ENCODE measurements around the gene THSD8. TPM values are rescaled to one million over a fixed set of nuclear protein-coding genes. Genes with fewer than 3 reads are reported as not detected.

THSD8 gene
- total RNA-seq, 1 donor from 2014 or later = 4.5 TPM

GRCh38 chr19:12784394-12784870 is 17.4 kb upstream of the THSD8 start:
- Mint-ChIP-seq H3K4me1 (ENCODE audit: low read depth) (peaks cover 42% of the 10 kb centered on the region), H3K9me3 (ENCODE audit: low read depth) (no peaks in the 10 kb centered on the region), H3K27me3 (ENCODE audit: low read depth) (no peaks in the 10 kb centered on the region), H3K4me3 (ENCODE audit: unreplicated experiment) (no peak overlapping the region), H3K36me3 (ENCODE audit: low read depth) (no peaks in the 10 kb centered on the region), H3K27ac (ENCODE audit: unreplicated experiment) (no peak overlapping the region)
- no peak for TF ChIP-seq CTCF (IDR thresholded peaks at IDR 0.05)
- no peak for DNase-seq (ENCODE audit: low spot score)

- Mint-ChIP-seq H3K36me3 (ENCODE audit: low read depth) (no peaks in the 10 kb centered on the region), H3K4me1 (ENCODE audit: low read depth) (peaks cover 37% of the 10 kb centered on the region), H3K27ac (ENCODE audit: unreplicated experiment) (no peak overlapping the region), H3K4me3 (ENCODE audit: unreplicated experiment) (no peak overlapping the region), H3K27me3 (ENCODE audit: low read depth) (no peaks in the 10 kb centered on the region), H3K9me3 (ENCODE audit: low read depth) (no peaks in the 10 kb centered on the region)
- DNase-seq (ENCODE audit: low spot score) = no peak
- no peak for TF ChIP-seq CTCF (IDR thresholded peaks at IDR 0.05)
Measured at GRCh38 chr19:12784871-12785430, 16.9 kb upstream of the THSD8 start.

GRCh38 chr19:12785431-12786031 is 16.3 kb upstream of the THSD8 start:
- no peak overlapping the region for H3K4me3 Mint-ChIP-seq (ENCODE audit: unreplicated experiment)
- DNase-seq (ENCODE audit: low spot score) = no peak
- H3K9me3 Mint-ChIP-seq (ENCODE audit: low read depth) = no peaks in the 10 kb centered on the region
- no peak overlapping the region for H3K27ac Mint-ChIP-seq (ENCODE audit: unreplicated experiment)
- H3K36me3 Mint-ChIP-seq (ENCODE audit: low read depth) = no peaks in the 10 kb centered on the region
- peaks cover 38% of the 10 kb centered on the region for H3K4me1 Mint-ChIP-seq (ENCODE audit: low read depth)
- no peak for TF ChIP-seq CTCF (IDR thresholded peaks at IDR 0.05)
- no peaks in the 10 kb centered on the region for H3K27me3 Mint-ChIP-seq (ENCODE audit: low read depth)

- DNase-seq (ENCODE audit: low spot score) = no peak
- no peaks in the 10 kb centered on the region for H3K9me3 Mint-ChIP-seq (ENCODE audit: low read depth)
Measured at GRCh38 chr19:12786141-12786870, 15.6 kb upstream of the THSD8 start.

More at GRCh38 chr19:12786141-12786870, 15.6 kb upstream of the THSD8 start:
- H3K27me3 Mint-ChIP-seq (ENCODE audit: low read depth) = no peaks in the 10 kb centered on the region
- H3K27ac Mint-ChIP-seq (ENCODE audit: unreplicated experiment) = peak overlapping the region; percentile 72
- TF ChIP-seq CTCF (IDR thresholded peaks at IDR 0.05) = no peak
- H3K4me1 Mint-ChIP-seq (ENCODE audit: low read depth) = peaks cover 45% of the 10 kb centered on the region
- no peaks in the 10 kb centered on the region for H3K36me3 Mint-ChIP-seq (ENCODE audit: low read depth)
- no peak overlapping the region for H3K4me3 Mint-ChIP-seq (ENCODE audit: unreplicated experiment)

Data from chondrocyte (in vitro differentiated cells).